GM21528 (cell line): ENCODE data around the gene SULT2B1.
"Not testable (repeated sequence)": the region's sequence is repeated elsewhere in the genome, so short reads cannot be mapped to it uniquely, and the experiment has no call there.

Experiments
- ATAC-seq: cut with Tn5 transposase; IDR thresholded peaks from one replicate; pipeline ENCODE4 v1.9.1; 2021; ENCODE audit warnings: mild to moderate bottlenecking, moderate library complexity; ENCODE audit not compliant: unreplicated experiment, low FRiP score

The SULT2B1 gene

DNA sequence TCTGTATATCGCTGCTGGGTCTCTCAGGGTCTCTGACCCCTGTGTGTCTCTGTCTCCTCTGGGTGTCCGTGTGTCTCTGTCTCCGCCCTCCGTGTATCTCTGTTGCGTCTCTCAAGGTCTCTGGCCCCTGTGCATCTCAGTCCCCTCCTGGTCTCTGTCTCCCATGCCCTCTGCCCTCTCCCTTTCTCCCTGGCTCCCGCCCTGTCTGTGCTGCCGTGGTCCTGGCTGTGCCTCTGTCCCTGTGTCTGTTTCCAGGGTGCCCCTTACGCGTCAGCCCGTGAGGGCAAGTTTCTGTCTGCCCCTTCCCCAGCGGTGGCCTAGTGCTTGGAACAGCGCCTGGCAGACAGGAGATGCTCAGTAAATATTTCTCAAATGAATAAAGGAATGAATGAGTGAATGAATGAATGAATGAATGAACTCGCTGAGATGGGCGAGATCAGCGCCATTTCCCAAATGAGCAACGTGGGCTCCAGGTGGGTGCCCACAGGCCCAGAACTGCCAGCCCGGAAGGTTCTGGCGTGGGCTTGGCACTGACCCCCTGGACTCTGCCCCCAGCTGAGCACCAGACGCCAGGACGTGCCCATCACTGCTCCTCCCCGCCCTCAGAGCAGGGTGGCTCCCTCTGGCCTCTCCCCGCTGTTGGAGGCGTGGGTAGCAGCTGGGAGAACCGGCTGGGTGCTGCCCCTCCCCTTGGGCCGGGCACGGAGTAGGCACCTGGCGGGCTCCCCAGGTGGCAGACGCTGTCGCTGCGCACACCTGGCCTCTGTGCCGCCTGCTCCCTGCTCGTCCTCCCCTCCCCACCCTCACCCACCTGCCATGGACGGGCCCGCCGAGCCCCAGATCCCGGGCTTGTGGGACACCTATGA, at the start of gene SULT2B1:
SULT2B1 (plus strand) TSS at position 736 of the 866 bp plus-strand sequence; CDS start at position 817, 81 bp downstream.
- ATAC-seq: no peak

DNA sequence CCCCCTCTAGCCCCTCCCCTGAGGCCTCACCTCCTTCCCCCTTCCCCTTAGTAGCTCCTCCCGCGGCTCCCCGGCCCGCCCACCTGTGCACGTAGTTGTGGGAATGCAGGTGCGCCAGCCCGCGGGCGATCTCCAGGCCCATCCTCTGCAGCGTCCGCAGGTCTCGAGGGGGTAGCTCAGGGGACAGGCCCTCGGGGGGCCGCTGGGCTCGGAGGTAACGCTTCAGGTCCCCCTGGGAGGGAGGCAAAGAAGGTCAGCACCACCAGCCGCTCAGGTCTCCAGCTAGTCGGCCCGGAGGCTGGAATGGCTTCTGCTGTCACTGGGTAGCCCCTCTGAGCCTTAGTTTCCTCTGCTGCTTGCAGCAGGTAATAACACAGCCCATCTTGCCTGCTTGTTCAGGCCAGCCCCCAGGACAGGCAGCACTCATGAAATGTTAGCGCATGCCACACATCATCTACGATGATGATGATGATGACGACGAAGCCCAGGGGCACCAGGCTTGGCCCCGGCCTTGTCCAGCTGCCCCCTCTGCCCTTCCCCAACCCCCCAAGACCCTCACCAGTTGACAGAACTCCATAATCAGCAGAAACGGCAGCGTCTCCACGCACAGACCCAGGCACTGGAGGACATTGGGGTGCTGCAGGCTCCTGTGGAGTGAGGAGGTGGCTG, 49.5 kb upstream of the SULT2B1 start:
- no peak for ATAC-seq

- ATAC-seq: no peak
Observed at GRCh38 chr19:48506138-48506733, 45.7 kb upstream of the SULT2B1 start.

- ATAC-seq: no peak
Observed at GRCh38 chr19:48507911-48508439, 44.0 kb upstream of the SULT2B1 start.

DNA sequence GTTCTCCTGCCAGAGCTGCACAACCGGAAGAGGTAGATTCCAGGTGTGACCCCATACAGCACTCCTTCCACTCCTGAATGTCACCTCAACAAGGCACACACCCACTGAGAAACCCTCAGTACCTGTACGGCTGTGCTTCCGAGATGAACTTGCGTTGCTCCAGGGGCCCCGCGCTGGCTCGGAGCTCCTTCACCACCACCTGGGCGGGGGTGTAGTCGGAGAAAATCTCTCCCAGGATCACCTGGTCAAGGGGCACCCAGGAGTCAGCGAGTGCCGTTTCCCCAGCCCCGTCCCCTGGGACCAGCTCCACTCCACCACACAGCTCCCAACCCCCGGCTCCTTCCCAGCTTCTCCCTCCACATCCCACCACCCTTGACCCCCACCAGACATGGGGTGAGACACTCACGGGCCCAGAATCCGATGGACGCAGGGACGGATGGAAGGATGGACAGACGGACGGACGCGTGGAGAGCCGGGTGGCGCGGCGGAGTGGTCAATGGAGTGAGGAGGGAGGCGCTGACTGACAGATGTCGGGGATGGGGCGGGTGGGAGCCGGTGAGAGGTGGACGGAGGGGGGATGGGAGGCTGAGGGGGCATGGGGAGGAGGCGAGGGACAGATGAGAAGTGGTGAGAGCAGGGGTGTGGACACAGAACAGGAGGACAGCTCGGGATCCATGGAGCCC, 43.1 kb upstream of the SULT2B1 start:
- no peak for ATAC-seq

- no peak for ATAC-seq
Observed at GRCh38 chr19:48509467-48510194, 42.3 kb upstream of the SULT2B1 start.

- no peak for ATAC-seq
Observed at GRCh38 chr19:48510421-48511268, 41.3 kb upstream of the SULT2B1 start.

- no peak for ATAC-seq
Observed at GRCh38 chr19:48511321-48511731, 40.6 kb upstream of the SULT2B1 start.

DNA sequence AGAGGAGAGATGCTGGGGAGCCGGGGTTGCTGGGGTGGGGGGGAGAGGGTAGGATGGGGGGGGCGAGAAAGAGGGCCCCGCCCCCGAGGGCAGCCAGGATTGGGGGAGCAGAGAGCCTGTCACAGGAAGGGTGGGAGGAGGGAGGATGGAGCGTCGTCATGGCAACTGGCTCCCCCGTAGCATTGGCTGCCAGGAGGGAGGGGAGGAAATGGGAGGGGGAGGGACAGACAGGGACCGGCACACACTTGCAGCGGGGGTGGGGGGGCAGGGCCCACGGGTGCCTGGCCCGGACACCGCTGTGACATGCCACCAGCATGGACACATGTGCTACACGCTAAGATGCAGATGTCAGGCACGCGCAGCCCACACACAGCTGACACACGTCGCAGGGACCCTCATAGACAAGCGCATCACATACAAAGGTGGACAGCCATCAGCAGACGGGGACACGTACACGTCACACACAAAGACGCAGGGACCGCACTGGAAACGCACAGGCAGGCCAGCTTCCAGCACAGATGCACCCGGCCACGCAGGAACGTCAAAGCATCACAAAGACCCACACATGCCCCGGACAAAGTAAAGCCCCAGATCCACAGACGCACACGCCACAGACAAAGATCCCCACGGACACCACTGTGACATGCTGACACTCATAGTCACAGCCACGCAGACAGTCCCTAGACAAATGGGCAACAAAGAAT, 40.0 kb upstream of the SULT2B1 start, which contains the start of gene LMTK3:
LMTK3 (minus strand) TSS at position 36 of the 704 bp plus-strand sequence. CDS start 259 bp downstream, outside the sequence.
- no peak for ATAC-seq

DNA sequence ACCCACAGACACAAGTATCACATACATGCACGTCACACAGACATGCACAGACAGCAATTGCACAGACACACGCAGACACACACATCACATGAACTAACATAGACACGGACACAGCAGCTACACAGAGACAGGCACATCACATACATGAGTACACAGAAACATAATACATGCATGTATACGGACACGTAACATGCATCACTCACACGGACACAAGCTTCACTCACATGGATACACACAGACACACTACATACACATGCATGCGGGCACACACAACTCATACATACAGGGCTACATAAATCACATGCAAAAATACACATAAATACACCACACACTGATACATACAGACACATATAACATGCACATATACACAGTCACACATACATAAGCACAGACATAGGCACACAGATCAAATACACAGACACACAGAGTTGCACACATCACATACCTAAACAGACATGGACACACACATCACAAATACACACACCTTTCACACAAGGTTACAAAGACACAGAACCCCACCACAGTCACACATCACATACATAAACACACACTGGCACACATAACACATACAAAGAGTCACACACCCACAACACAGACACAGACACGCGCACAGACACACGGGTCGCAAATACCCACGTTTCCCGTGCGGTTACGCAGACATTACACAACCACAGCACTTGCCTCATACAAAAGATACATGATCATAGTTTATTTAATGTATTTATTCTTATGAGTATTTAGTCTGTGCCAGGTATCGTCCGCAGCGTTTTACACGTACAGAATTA, 39.3 kb upstream of the SULT2B1 start:
- no peak for ATAC-seq

- no peak for ATAC-seq
Observed at GRCh38 chr19:48513289-48514122, 38.5 kb upstream of the SULT2B1 start.

DNA sequence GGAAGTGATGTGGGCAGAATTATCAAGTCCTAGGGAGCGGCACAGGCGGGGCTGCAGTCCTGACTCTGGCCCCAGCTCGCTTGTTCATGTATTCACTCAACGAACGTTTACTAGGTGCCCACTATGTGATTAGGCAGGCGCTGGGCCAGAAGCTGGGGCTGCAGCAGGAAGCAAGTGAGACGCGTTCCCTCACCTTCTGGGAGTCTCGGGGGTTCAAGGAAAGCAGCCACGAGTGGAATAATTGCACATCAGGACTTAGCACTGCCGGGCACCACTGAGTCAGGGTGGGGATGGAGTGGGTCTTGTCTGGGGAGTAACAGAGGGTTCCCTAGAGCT, 37.9 kb upstream of the SULT2B1 start:
- ATAC-seq: no peak

DNA sequence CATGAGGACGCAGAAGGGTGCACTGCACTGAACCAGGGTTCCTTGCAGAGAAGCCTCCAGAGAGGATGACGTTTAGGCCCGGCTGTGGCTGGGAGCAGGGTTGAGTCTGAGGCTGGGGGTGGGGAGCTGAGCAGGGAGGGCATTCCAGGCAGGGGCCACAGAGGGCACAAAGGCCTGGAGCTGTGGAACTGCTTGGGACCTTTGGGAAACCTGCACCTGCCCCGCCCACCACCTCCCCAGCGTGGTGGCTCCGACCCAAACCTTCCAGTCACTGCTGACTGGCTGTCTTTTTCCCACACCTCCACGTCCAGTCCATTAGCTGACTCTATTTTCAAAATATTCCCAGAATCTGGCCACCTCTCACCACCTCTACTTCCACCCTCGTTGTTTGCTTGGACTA, 35.4 kb upstream of the SULT2B1 start:
- ATAC-seq: no peak

- no peak for ATAC-seq
Observed at GRCh38 chr19:48518207-48518606, 33.8 kb upstream of the SULT2B1 start.

- not testable (repeated sequence) for ATAC-seq
Observed at GRCh38 chr19:48519426-48519825, 32.5 kb upstream of the SULT2B1 start.

- ATAC-seq: no peak
Observed at GRCh38 chr19:48520134-48520533, 31.8 kb upstream of the SULT2B1 start.

- ATAC-seq: no peak
Observed at GRCh38 chr19:48524221-48524620, 27.8 kb upstream of the SULT2B1 start.
